GM12801 (cell line): ENCODE measurements around the gene ROBO1.

Experiments used
- TF ChIP-seq, protein P1 (sequence below): IDR thresholded peaks from one replicate; pipeline ENCODE4 v1.5.1; 2011; ENCODE audit warnings: control low read depth; ENCODE audit not compliant: insufficient read length; ENCODE audit errors: extremely low read depth

Gene ROBO1

GRCh38 chr3:79057756-79058155 is 710.0 kb downstream of the ROBO1 start:
- TF ChIP-seq, protein P1, sequence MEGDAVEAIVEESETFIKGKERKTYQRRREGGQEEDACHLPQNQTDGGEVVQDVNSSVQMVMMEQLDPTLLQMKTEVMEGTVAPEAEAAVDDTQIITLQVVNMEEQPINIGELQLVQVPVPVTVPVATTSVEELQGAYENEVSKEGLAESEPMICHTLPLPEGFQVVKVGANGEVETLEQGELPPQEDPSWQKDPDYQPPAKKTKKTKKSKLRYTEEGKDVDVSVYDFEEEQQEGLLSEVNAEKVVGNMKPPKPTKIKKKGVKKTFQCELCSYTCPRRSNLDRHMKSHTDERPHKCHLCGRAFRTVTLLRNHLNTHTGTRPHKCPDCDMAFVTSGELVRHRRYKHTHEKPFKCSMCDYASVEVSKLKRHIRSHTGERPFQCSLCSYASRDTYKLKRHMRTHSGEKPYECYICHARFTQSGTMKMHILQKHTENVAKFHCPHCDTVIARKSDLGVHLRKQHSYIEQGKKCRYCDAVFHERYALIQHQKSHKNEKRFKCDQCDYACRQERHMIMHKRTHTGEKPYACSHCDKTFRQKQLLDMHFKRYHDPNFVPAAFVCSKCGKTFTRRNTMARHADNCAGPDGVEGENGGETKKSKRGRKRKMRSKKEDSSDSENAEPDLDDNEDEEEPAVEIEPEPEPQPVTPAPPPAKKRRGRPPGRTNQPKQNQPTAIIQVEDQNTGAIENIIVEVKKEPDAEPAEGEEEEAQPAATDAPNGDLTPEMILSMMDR: no peak

- TF ChIP-seq, protein P1: no peak
These were observed 711.3 kb downstream of the ROBO1 start for GRCh38 chr3:79056498-79056897.

GRCh38 chr3:79052054-79052681 is 715.6 kb downstream of the ROBO1 start:
- TF ChIP-seq, protein P1: no peak

DNA sequence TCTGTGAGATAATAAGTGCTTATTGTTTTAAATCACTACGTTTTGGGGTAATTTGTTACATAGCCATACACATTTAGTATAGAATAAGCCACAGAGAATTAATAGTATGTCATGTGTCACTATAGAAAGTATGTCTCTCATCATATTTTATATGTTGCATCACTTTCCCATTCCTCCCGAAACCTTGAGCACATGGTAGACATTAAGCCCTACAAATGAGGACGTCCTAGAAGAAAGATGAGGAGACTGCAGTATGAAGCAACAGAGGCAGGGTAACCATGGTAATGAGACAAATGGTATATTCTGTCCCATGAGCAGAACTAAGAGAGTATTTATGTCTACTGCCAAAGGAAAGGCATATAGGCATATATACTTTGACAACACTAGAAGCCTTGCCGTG is 720.2 kb downstream of the ROBO1 start:
- TF ChIP-seq, protein P1: no peak

GRCh38 chr3:79041621-79042020 is 726.2 kb downstream of the ROBO1 start:
- TF ChIP-seq, protein P1: no peak

DNA sequence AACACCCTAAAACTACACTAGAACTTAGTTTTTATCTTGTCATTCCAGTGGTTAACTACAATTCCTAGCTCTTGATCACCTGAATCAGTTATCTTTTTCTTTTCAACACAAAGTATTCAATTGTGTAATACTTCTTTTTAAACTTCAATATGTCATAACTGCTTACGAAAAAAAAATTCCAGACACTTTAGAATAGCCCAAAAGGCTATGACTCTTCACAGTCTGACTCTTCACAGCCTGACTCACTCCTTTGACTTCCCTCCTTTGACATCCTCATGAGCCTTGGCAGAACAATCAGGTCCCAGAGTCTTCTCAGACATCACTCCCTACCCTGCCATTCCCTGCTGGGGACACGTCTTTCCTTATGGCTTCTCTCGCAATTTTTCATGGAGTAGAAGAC is 727.1 kb downstream of the ROBO1 start:
- TF ChIP-seq, protein P1: no peak

GRCh38 chr3:79040091-79040490 is 727.7 kb downstream of the ROBO1 start:
- TF ChIP-seq, protein P1: no peak
